H1 (cell line): ENCODE data around the gene MGRN1. TPM values are rescaled to one million over a fixed set of nuclear protein-coding genes. Genes with fewer than 3 reads are reported as not detected.

Experiments
- CTCF ChIA-PET: fragments of 300-600 bp; sonication (Branson Sonifier 250); formaldehyde crosslinking; loops from one replicate; lab custom pipeline; 2021; ENCODE audit not compliant: partially characterized antibody; lab: Charles Lee
- POLR2A ChIA-PET: fragments of 300-600 bp; sonication (Branson Sonifier 250); formaldehyde crosslinking; loops from one replicate; lab custom pipeline; 2021; ENCODE audit warnings: inconsistent platforms; ENCODE audit not compliant: partially characterized antibody; lab: Charles Lee
- DNase-seq, 2 experiments: peaks; one replicate each; pipeline versions ENCODE4 v3.0.0 to v3.0.0-alpha.2; 2010 to 2022; ENCODE audit warnings: low spot score in 2 of 2, low read depth in 1 of 2, mixed read lengths in 1 of 2
- FAIRE-seq: peaks from 2 replicates; lab custom pipeline; 2011; peaks lifted over from hg19 to GRCh38; lab: Jason Lieb, UNC
- H2AFZ ChIP-seq: 2 replicates; pipeline ENCODE4 v1.8.1; 2012; ENCODE audit warnings: low read length, inconsistent platforms
- H2AK5ac ChIP-seq: 2 replicates; pipeline ENCODE4 v1.6.1; 2013; ENCODE audit warnings: low read depth, low read length
- H2BK120ac ChIP-seq: replicated peaks from 2 replicates; pipeline ENCODE3; 2013; ENCODE audit warnings: low read depth, low read length, inconsistent platforms
- H2BK12ac ChIP-seq: 2 replicates; pipeline ENCODE4 v1.6.1; 2013; ENCODE audit warnings: low read depth, low read length
- H2BK15ac ChIP-seq: 2 replicates; pipeline ENCODE4 v1.6.1; 2013; ENCODE audit warnings: low read length
- H2BK20ac ChIP-seq: 2 replicates; pipeline ENCODE4 v1.6.1; 2013; ENCODE audit warnings: low read length
- H2BK5ac ChIP-seq: 2 replicates; pipeline ENCODE4 v1.6.1; 2013; ENCODE audit warnings: low read depth, low read length
- H3K14ac ChIP-seq: 2 replicates; pipeline ENCODE4 v1.6.1; 2013; ENCODE audit warnings: inconsistent platforms; ENCODE audit not compliant: insufficient read length
- H3K18ac ChIP-seq: 2 replicates; pipeline ENCODE4 v1.6.1; 2013; ENCODE audit warnings: low read length; ENCODE audit errors: extremely low read depth
- H3K23ac ChIP-seq: 2 replicates; pipeline ENCODE4 v1.6.1; 2013; ENCODE audit warnings: inconsistent platforms; ENCODE audit not compliant: insufficient read length
- H3K23me2 ChIP-seq: 2 replicates; pipeline ENCODE4 v1.6.1; 2013; ENCODE audit warnings: low read depth, low read length
- H3K27ac ChIP-seq: 2 replicates; pipeline ENCODE4 v1.6.1; 2011; ENCODE audit warnings: low read depth, low read length, inconsistent platforms
- H3K27me3 ChIP-seq, 4 experiments: replicated peaks in 1 of 4; 1 replicate in 1 of 4; 2 replicates in 3 of 4; pipeline versions ENCODE4 v1.6.1 to v1.8.1; 2011 to 2013; ENCODE audit warnings: low read length in 3 of 4, mild to moderate bottlenecking in 3 of 4, inconsistent platforms in 2 of 4, mixed read lengths in 2 of 4, moderate library complexity in 1 of 4; ENCODE audit not compliant: control insufficient read depth in 3 of 4, insufficient read depth in 3 of 4; ENCODE audit errors: extremely low read depth in 1 of 4
- H3K36me3 ChIP-seq, 4 experiments: 2 replicates each; pipeline versions ENCODE4 v1.6.1 to v1.8.1; 2011 to 2013; ENCODE audit warnings: mild to moderate bottlenecking in 4 of 4, low read length in 3 of 4, moderate library complexity in 2 of 4, control low read depth in 1 of 4, inconsistent platforms in 1 of 4; ENCODE audit not compliant: insufficient read depth in 4 of 4, control insufficient read depth in 2 of 4
- H3K4ac ChIP-seq: replicated peaks from 2 replicates; pipeline ENCODE3; 2013; ENCODE audit warnings: low read length, low read depth, mixed read lengths, inconsistent platforms; ENCODE audit not compliant: insufficient read length
- H3K4me1 ChIP-seq, 4 experiments: replicated peaks in 1 of 4; 1 replicate in 1 of 4; 2 replicates in 3 of 4; pipeline versions ENCODE4 v1.6.1 to v1.8.1; 2011 to 2013; ENCODE audit warnings: low read length in 3 of 4, inconsistent platforms in 2 of 4, mixed read lengths in 1 of 4; ENCODE audit not compliant: insufficient read depth in 4 of 4, control insufficient read depth in 3 of 4
- H3K4me2 ChIP-seq, 2 experiments: 2 replicates each; pipeline versions ENCODE4 v1.6.1 to v1.8.1; 2011 to 2013; ENCODE audit warnings: low read depth in 2 of 2, low read length in 2 of 2, control low read depth in 1 of 2, inconsistent platforms in 1 of 2, mild to moderate bottlenecking in 1 of 2; ENCODE audit not compliant: insufficient read depth in 1 of 2
- H3K4me3 ChIP-seq, 4 experiments: fragments of 200-600, 300-600 bp in 1 of 4; sonication (generic), shearing (Covaris generic), sonication (Bioruptor Twin) in 1 of 4; 2 replicates each; pipeline versions ENCODE4 v1.5.1 to v1.8.1; 2011 to 2016; ENCODE audit warnings: low read length in 4 of 4, low read depth in 3 of 4, control low read depth in 2 of 4, inconsistent platforms in 2 of 4, mild to moderate bottlenecking in 2 of 4, mixed read lengths in 1 of 4, moderate library complexity in 1 of 4; ENCODE audit not compliant: insufficient read depth in 2 of 4; ENCODE audit errors: extremely low read depth in 1 of 4
- H3K56ac ChIP-seq: replicated peaks from 2 replicates; pipeline ENCODE3; 2013; ENCODE audit warnings: low read depth, mild to moderate bottlenecking, mixed read lengths, low read length, inconsistent platforms; ENCODE audit not compliant: insufficient read length
- H3K79me1 ChIP-seq: 2 replicates; pipeline ENCODE4 v1.6.1; 2013; ENCODE audit warnings: low read depth, low read length, control low read depth
- H3K79me2 ChIP-seq, 2 experiments: 2 replicates each; pipeline versions ENCODE4 v1.6.1 to v1.8.1; 2012 to 2013; ENCODE audit warnings: low read length in 2 of 2, mild to moderate bottlenecking in 2 of 2, inconsistent platforms in 1 of 2; ENCODE audit not compliant: insufficient read depth in 2 of 2, control insufficient read depth in 1 of 2
- H3K9ac ChIP-seq, 4 experiments: replicated peaks in 1 of 4; 1 replicate in 1 of 4; 2 replicates in 3 of 4; pipeline versions ENCODE4 v1.6.1 to v1.8.1; 2011 to 2013; ENCODE audit warnings: low read depth in 3 of 4, low read length in 3 of 4, control low read depth in 2 of 4, mild to moderate bottlenecking in 2 of 4, moderate library complexity in 2 of 4, inconsistent platforms in 1 of 4; ENCODE audit errors: extremely low read depth in 1 of 4
- H3K9me3 ChIP-seq, 2 experiments: 2 replicates each; pipeline versions ENCODE4 v1.6.1 to v1.8.1; 2012 to 2013; ENCODE audit warnings: mild to moderate bottlenecking in 2 of 2, moderate library complexity in 2 of 2, control low read depth in 1 of 2, inconsistent platforms in 1 of 2, low read depth in 1 of 2, low read length in 1 of 2, mixed read lengths in 1 of 2; ENCODE audit not compliant: insufficient read depth in 2 of 2
- H4K20me1 ChIP-seq, 2 experiments: replicated peaks in 1 of 2; 2 replicates each; pipeline versions ENCODE3 to v1.8.1; 2011 to 2013; ENCODE audit warnings: inconsistent platforms in 2 of 2, low read length in 2 of 2, mild to moderate bottlenecking in 1 of 2; ENCODE audit not compliant: insufficient read depth in 2 of 2, control insufficient read depth in 1 of 2
- H4K5ac ChIP-seq: 2 replicates; pipeline ENCODE4 v1.6.1; 2013; ENCODE audit warnings: low read length, low read depth, mixed read lengths, inconsistent platforms; ENCODE audit not compliant: insufficient read length
- H4K8ac ChIP-seq: 2 replicates; pipeline ENCODE4 v1.8.0; 2013; ENCODE audit warnings: mild to moderate bottlenecking, moderate library complexity, low read length, inconsistent platforms; ENCODE audit not compliant: insufficient read depth; ENCODE audit errors: extremely low read depth
- H4K91ac ChIP-seq: replicated peaks from 2 replicates; pipeline ENCODE3; 2013; ENCODE audit warnings: low read length, mixed read lengths, inconsistent platforms; ENCODE audit not compliant: insufficient read length
- ASH2L ChIP-seq: fragments of 200-600, 300-600 bp; sonication (generic); IDR thresholded peaks from one replicate; pipeline ENCODE4 v1.7.1; 2017; ENCODE audit warnings: low read length
- ATF3 ChIP-seq: IDR thresholded peaks from 2 replicates; pipeline ENCODE4 v1.6.1; 2011; ENCODE audit warnings: low read depth, mild to moderate bottlenecking, low read length; ENCODE audit not compliant: insufficient read depth
- CEBPB ChIP-seq: IDR thresholded peaks from 2 replicates; pipeline ENCODE4 v1.6.1; 2012; ENCODE audit warnings: low read depth, low read length
- CHD2 ChIP-seq: IDR thresholded peaks from 2 replicates; pipeline ENCODE4 v1.6.1; 2012; ENCODE audit warnings: low read length, improper control_type of control experiment
- RFX5 ChIP-seq: IDR thresholded peaks from 2 replicates; pipeline ENCODE4 v1.6.1; 2011; ENCODE audit warnings: low read depth, low read length, improper control_type of control experiment, borderline replicate concordance
- SUZ12 ChIP-seq: fragments of 200-600 bp; sonication (generic); IDR thresholded peaks from 2 replicates; pipeline ENCODE4 v1.6.1; 2012; ENCODE audit warnings: mild to moderate bottlenecking, inconsistent platforms, low read length, moderate library complexity, mixed read lengths
- TAF7 ChIP-seq: optimal IDR thresholded peaks from 2 replicates; pipeline ENCODE3; 2011; ENCODE audit warnings: low read depth, mild to moderate bottlenecking, inconsistent platforms, low read length, moderate library complexity, borderline replicate concordance
- WGBS, 2 experiments: shearing (Covaris generic) in 1 of 2; methylation state at CpG; one replicate each; pipeline versions ENCODE4 v1.1.6 to v1.1.7; 2013 to 2015; ENCODE audit warnings: low lambda C conversion rate in 2 of 2, mixed read lengths in 2 of 2, inconsistent platforms in 1 of 2, low coverage in 1 of 2, missing lambda C conversion rate in 1 of 2; ENCODE audit not compliant: insufficient replicate concordance in 2 of 2, insufficient coverage in 1 of 2, insufficient read length in 1 of 2; ENCODE audit errors: extremely low coverage in 1 of 2, missing lambda C conversion rate in 1 of 2; 5-methylcytosine and 5-hydroxymethylcytosine counted together
- polyA plus RNA-seq, 7 experiments: library from polyadenylated mRNA; depleted of rRNA in 3 of 7; stranded (reverse) in 5 of 7; unstranded in 2 of 7; fragments of >200 nt in 5 of 7; fragments of 200-250 nt in 2 of 7; gene quantifications; 1 replicate in 5 of 7; 2 replicates in 1 of 7; 4 replicates in 1 of 7; pipeline versions ENCODE4 v1.2.1 to v1.2.3, GENCODE V29; 2011 to 2013; ENCODE audit warnings: missing spikeins in 2 of 7, mixed read lengths in 2 of 7
- total RNA-seq: library from RNA; stranded (reverse); fragmentation: NEBNext Ultra II Directional; extraction: Animal tissue kit (Norgen Biotek cat#: 25700); gene quantifications from 2 replicates; pipeline ENCODE4 v1.2.1, GENCODE V29; 2021

MGRN1 gene
- total and polyA plus RNA-seq, 2 of the 8 experiments (the other 6 are each of a cell fraction or from before 2014, with no cell fraction given): 15.0 to 82.3 TPM

- H2AK5ac ChIP-seq: no peak overlapping the region
- ChIA-PET POLR2A (no interaction called here), CTCF (interaction anchor here (0.7 to 2.0 kb wide), 4 partner anchors 15 to 149 kb away, joined by 3 to 7 read pairs (median 5); no protein-coding TSS in a partner anchor)
- TF ChIP-seq RFX5 (no peak), CEBPB (no peak), SUZ12 (no peak), ATF3 (no peak), TAF7 (no peak), CHD2 (no peak), ASH2L (no peak)
- FAIRE-seq (no peak), DNase-seq (no peak)
- H3K18ac ChIP-seq: no peak overlapping the region
- no peaks in the 10 kb centered on the region; the same call in 1 of the 2 replicates for H3K79me1 ChIP-seq
- H3K36me3 ChIP-seq: peaks cover 0 to 15% (median 10%) of the 10 kb centered on the region in 4 experiments; a peak in 7 of 8 replicates
- no peak overlapping the region for H3K9ac ChIP-seq
- H2BK12ac ChIP-seq: no peak overlapping the region
- no peak overlapping the region for H2AFZ ChIP-seq
- no peak overlapping the region for H4K91ac ChIP-seq
- H3K23me2 ChIP-seq: no peaks in the 10 kb centered on the region
- no peak overlapping the region for H3K27ac ChIP-seq
- H3K4ac ChIP-seq: no peak overlapping the region
- H4K5ac ChIP-seq: no peak overlapping the region
- no peak overlapping the region for H3K4me3 ChIP-seq
- no peaks in the 10 kb centered on the region for H3K27me3 ChIP-seq
- no peak overlapping the region for H2BK20ac ChIP-seq
- H3K23ac ChIP-seq: no peak overlapping the region
- H4K20me1 ChIP-seq: peaks cover 4 to 11% of the 10 kb centered on the region in 2 experiments
- no peaks in the 10 kb centered on the region for H3K9me3 ChIP-seq
- H3K79me2 ChIP-seq: no peaks in the 10 kb centered on the region
- no peak overlapping the region; the same call in none of the 2 replicates for H4K8ac ChIP-seq
- no peak overlapping the region for H3K56ac ChIP-seq
- WGBS, 2 experiments: 98% methylated on average over 12 of the region's 12 CpGs; no CpG with 5 or more reads in 1 of the 2 experiments
- no peak overlapping the region for H3K14ac ChIP-seq
- H3K4me2 ChIP-seq: no peak overlapping the region
- no peaks in the 10 kb centered on the region for H3K4me1 ChIP-seq
- H2BK15ac ChIP-seq: no peak overlapping the region
- H2BK5ac ChIP-seq: no peak overlapping the region
- no peak overlapping the region for H2BK120ac ChIP-seq
Observed at GRCh38 chr16:4656221-4656620, 31.6 kb downstream of the MGRN1 start.
